H1 (cell line): Measurements from ENCODE around the gene LSG1. TPM values are rescaled to one million over a fixed set of nuclear protein-coding genes. Genes with fewer than 3 reads are reported as not detected.

ENCODE experiments used
- ASH2L ChIP-seq: fragments of 200-600, 300-600 bp; sonication (generic); IDR thresholded peaks from one replicate; pipeline ENCODE4 v1.7.1; 2017; ENCODE audit warnings: low read length
- ATF2 ChIP-seq: IDR thresholded peaks from 2 replicates; pipeline ENCODE4 v1.6.1; 2012; ENCODE audit warnings: low read length, inconsistent platforms
- BACH1 ChIP-seq: IDR thresholded peaks from 2 replicates; pipeline ENCODE4 v1.6.1; 2012; ENCODE audit warnings: low read length, improper control_type of control experiment
- CHD2 ChIP-seq: IDR thresholded peaks from 2 replicates; pipeline ENCODE4 v1.6.1; 2012; ENCODE audit warnings: low read length, improper control_type of control experiment
- CREB1 ChIP-seq: IDR thresholded peaks from 2 replicates; pipeline ENCODE4 v1.6.1; 2012; ENCODE audit warnings: inconsistent platforms
- CTCF ChIP-seq, 3 experiments: IDR thresholded peaks; 1 replicate in 2 of 3; 2 replicates in 1 of 3; pipeline versions ENCODE4 v1.5.1 to v1.6.1; 2011; ENCODE audit warnings: low read length in 3 of 3, mild to moderate bottlenecking in 3 of 3, inconsistent platforms in 2 of 3, low read depth in 1 of 3, moderate library complexity in 1 of 3; ENCODE audit not compliant: insufficient read depth in 1 of 3; ENCODE audit errors: control extremely low read depth in 1 of 3
- EP300 ChIP-seq, 2 experiments: IDR thresholded peaks; 1 replicate in 1 of 2; 2 replicates in 1 of 2; pipeline ENCODE4 v1.6.1; 2011 to 2012; ENCODE audit warnings: low read depth in 2 of 2, low read length in 2 of 2, mild to moderate bottlenecking in 2 of 2, borderline replicate concordance in 1 of 2, inconsistent platforms in 1 of 2, moderate library complexity in 1 of 2
- EZH2 ChIP-seq: fragments of 200-600 bp; sonication (generic); IDR thresholded peaks from 2 replicates; pipeline ENCODE4 v1.7.1; 2012; ENCODE audit warnings: low read depth, mild to moderate bottlenecking, moderate library complexity, low read length, inconsistent platforms; ENCODE audit not compliant: severe bottlenecking
- GABPA ChIP-seq: IDR thresholded peaks from 2 replicates; pipeline ENCODE4 v1.6.1; 2011; ENCODE audit warnings: mild to moderate bottlenecking, low read length, moderate library complexity, borderline replicate concordance; ENCODE audit not compliant: insufficient read depth
- JUN ChIP-seq: IDR thresholded peaks from 2 replicates; pipeline ENCODE4 v1.6.1; 2011; ENCODE audit warnings: low read depth, mild to moderate bottlenecking, improper control_type of control experiment, low read length
- MAFK ChIP-seq: IDR thresholded peaks from 2 replicates; pipeline ENCODE4 v1.6.1; 2012; ENCODE audit warnings: low read depth, mild to moderate bottlenecking, improper control_type of control experiment, low read length
- MAX ChIP-seq: IDR thresholded peaks from 2 replicates; pipeline ENCODE4 v1.6.1; 2012; ENCODE audit warnings: inconsistent platforms
- PHF8 ChIP-seq: fragments of 200-600 bp; sonication (generic); conservative IDR thresholded peaks from 2 replicates; pipeline ENCODE4 v1.7.1; 2012; ENCODE audit warnings: low read depth, mild to moderate bottlenecking, inconsistent platforms, low read length, moderate library complexity
- POLR2A ChIP-seq, 2 experiments: IDR thresholded peaks; 1 replicate in 1 of 2; 2 replicates in 1 of 2; pipeline ENCODE4 v1.6.1; 2011; ENCODE audit warnings: low read depth in 2 of 2, low read length in 2 of 2, mild to moderate bottlenecking in 2 of 2; ENCODE audit errors: control extremely low read depth in 1 of 2
- RBBP5 ChIP-seq: IDR thresholded peaks from 2 replicates; pipeline ENCODE4 v1.7.1; 2012; ENCODE audit warnings: low read depth, mild to moderate bottlenecking, inconsistent platforms, low read length, moderate library complexity, borderline replicate concordance
- SIRT6 ChIP-seq: IDR thresholded peaks from one replicate; pipeline ENCODE4 v1.7.1; 2012; ENCODE audit warnings: low read length, inconsistent platforms
- SIX5 ChIP-seq: IDR thresholded peaks from 2 replicates; pipeline ENCODE4 v1.6.1; 2011; ENCODE audit warnings: mild to moderate bottlenecking, low read depth, low read length
- SP1 ChIP-seq: IDR thresholded peaks from 2 replicates; pipeline ENCODE4 v1.6.1; 2011; ENCODE audit warnings: low read depth, low read length
- SUZ12 ChIP-seq: fragments of 200-600 bp; sonication (generic); IDR thresholded peaks from 2 replicates; pipeline ENCODE4 v1.6.1; 2012; ENCODE audit warnings: mild to moderate bottlenecking, inconsistent platforms, low read length, moderate library complexity, mixed read lengths
- TAF1 ChIP-seq: IDR thresholded peaks from 2 replicates; pipeline ENCODE4 v1.6.1; 2011; ENCODE audit warnings: mild to moderate bottlenecking, low read depth, low read length
- polyA plus RNA-seq, 7 experiments: library from polyadenylated mRNA; depleted of rRNA in 3 of 7; stranded (reverse) in 5 of 7; unstranded in 2 of 7; fragments of >200 nt in 5 of 7; fragments of 200-250 nt in 2 of 7; gene quantifications; 1 replicate in 5 of 7; 2 replicates in 1 of 7; 4 replicates in 1 of 7; pipeline versions ENCODE4 v1.2.1 to v1.2.3, GENCODE V29; 2011 to 2013; ENCODE audit warnings: missing spikeins in 2 of 7, mixed read lengths in 2 of 7
- total RNA-seq: library from RNA; stranded (reverse); fragmentation: NEBNext Ultra II Directional; extraction: Animal tissue kit (Norgen Biotek cat#: 25700); gene quantifications from 2 replicates; pipeline ENCODE4 v1.2.1, GENCODE V29; 2021

LSG1 gene
- total and polyA plus RNA-seq, 2 of the 8 experiments (the other 6 are each of a cell fraction or from before 2014, with no cell fraction given) = 23.7 to 47.6 TPM

- TF ChIP-seq CHD2 = peak; percentile 52; the same call in 1 of the 2 replicates
- no peak for TF ChIP-seq SIX5
- no peak for TF ChIP-seq SUZ12
- no peak for TF ChIP-seq SIRT6
- peak in 1 of 2 experiments; percentile 9; a peak in 2 of 3 replicates for TF ChIP-seq EP300 (IDR thresholded peaks at IDR 0.05; ENCODE audit: borderline replicate concordance in 1 of 2, low read depth in 2 of 2, low read length in 2 of 2)
- TF ChIP-seq EZH2 = peak; percentile 3
- peak; percentile 31; the same call in 1 of the 2 replicates for TF ChIP-seq GABPA
- TF ChIP-seq PHF8 = no peak
- no peak for TF ChIP-seq ASH2L
- no peak for TF ChIP-seq MAFK
- TF ChIP-seq JUN = no peak
- peak; percentile 65 for TF ChIP-seq MAX
- TF ChIP-seq SP1 = no peak
- TF ChIP-seq CTCF (IDR thresholded peaks at IDR 0.05; ENCODE audit: control extremely low read depth in 1 of 3, insufficient read depth in 1 of 3, low read depth in 1 of 3, low read length in 3 of 3) = peak; percentile 60 to 82 (median 62)
- no peak for TF ChIP-seq RBBP5
- TF ChIP-seq BACH1 = peak; percentile 92
- TF ChIP-seq POLR2A (IDR thresholded peaks at IDR 0.05; ENCODE audit: control extremely low read depth in 1 of 2, low read depth in 2 of 2, low read length in 2 of 2) = no peak
- 0 out of 2 replicates have a peak, but pooled peaks have one; percentile 27 for TF ChIP-seq TAF1
- TF ChIP-seq ATF2 = no peak
- TF ChIP-seq CREB1 = peak; percentile 92
These were observed 15.7 kb upstream of the LSG1 start (continued) for GRCh38 chr3:194687638-194688199.
